Neural cell (in vitro differentiated cells): ENCODE results near the gene DSCAML1.

ENCODE experiments used
- EZH2 ChIP-seq: fragments of 200-600, 300-800 bp; shearing (Covaris generic), sonication (generic); IDR thresholded peaks from 2 replicates; pipeline ENCODE4 v1.6.1; 2014; ENCODE audit warnings: antibody characterized with exemption, low read length, borderline replicate concordance, mild to moderate bottlenecking; ENCODE audit not compliant: insufficient read depth, poor library complexity, severe bottlenecking
- MXI1 ChIP-seq: fragments of 450-650 bp; conservative IDR thresholded peaks from 2 replicates; pipeline ENCODE4 v1.6.1; 2014; ENCODE audit warnings: antibody characterized with exemption, mild to moderate bottlenecking; ENCODE audit not compliant: poor library complexity, severe bottlenecking
- RAD21 ChIP-seq: fragments of 450-650 bp; conservative IDR thresholded peaks from 2 replicates; pipeline ENCODE4 v1.6.1; 2014; ENCODE audit warnings: antibody characterized with exemption, mild to moderate bottlenecking, moderate library complexity
- TF ChIP-seq, protein P1 (sequence below): fragments of 450-650 bp; IDR thresholded peaks from 2 replicates; pipeline ENCODE4 v1.5.1; 2014; ENCODE audit warnings: antibody characterized with exemption, mild to moderate bottlenecking, moderate library complexity; ENCODE audit not compliant: poor library complexity, severe bottlenecking
- TF ChIP-seq, protein P2 (sequence below): IDR thresholded peaks from 2 replicates; pipeline ENCODE4 v1.6.1; 2012; ENCODE audit warnings: borderline replicate concordance

DNA sequence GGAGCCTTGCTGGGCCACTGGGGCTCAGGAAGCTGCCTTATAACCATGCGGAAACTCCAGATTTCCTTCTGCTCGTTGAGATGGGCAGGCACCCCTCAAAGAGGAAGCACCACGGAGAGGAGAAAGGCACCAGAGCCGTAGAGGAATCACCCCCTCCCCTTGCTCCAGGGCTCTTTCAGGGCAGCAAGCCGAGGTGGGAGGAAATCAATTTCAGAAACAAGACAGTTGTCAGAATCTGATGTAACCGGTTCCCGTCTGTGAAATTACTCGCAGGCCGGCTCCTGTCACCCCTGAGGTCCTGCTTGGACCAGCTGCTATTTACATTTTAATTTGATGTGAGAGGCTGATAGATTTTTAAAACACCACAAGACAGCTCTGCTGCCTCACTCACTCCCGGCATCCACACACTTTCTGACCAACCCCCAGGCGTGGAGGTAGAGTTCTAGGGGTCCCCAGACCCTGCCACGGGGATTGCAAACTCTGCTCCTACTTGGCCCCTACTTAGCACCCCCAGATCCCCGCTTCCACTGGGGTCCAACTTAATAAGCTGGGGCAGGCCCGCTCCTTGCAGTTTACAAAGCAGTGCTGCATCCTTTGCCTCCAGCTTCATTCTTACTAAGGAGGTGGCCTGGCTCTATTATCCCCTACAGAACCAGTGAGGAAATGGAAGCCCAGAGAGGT lies 306.9 kb downstream of the DSCAML1 start:
- TF ChIP-seq, protein P1, sequence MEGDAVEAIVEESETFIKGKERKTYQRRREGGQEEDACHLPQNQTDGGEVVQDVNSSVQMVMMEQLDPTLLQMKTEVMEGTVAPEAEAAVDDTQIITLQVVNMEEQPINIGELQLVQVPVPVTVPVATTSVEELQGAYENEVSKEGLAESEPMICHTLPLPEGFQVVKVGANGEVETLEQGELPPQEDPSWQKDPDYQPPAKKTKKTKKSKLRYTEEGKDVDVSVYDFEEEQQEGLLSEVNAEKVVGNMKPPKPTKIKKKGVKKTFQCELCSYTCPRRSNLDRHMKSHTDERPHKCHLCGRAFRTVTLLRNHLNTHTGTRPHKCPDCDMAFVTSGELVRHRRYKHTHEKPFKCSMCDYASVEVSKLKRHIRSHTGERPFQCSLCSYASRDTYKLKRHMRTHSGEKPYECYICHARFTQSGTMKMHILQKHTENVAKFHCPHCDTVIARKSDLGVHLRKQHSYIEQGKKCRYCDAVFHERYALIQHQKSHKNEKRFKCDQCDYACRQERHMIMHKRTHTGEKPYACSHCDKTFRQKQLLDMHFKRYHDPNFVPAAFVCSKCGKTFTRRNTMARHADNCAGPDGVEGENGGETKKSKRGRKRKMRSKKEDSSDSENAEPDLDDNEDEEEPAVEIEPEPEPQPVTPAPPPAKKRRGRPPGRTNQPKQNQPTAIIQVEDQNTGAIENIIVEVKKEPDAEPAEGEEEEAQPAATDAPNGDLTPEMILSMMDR = no peak
- TF ChIP-seq MXI1 (no peak), RAD21 (no peak), EZH2 (no peak)
- TF ChIP-seq, protein P2, sequence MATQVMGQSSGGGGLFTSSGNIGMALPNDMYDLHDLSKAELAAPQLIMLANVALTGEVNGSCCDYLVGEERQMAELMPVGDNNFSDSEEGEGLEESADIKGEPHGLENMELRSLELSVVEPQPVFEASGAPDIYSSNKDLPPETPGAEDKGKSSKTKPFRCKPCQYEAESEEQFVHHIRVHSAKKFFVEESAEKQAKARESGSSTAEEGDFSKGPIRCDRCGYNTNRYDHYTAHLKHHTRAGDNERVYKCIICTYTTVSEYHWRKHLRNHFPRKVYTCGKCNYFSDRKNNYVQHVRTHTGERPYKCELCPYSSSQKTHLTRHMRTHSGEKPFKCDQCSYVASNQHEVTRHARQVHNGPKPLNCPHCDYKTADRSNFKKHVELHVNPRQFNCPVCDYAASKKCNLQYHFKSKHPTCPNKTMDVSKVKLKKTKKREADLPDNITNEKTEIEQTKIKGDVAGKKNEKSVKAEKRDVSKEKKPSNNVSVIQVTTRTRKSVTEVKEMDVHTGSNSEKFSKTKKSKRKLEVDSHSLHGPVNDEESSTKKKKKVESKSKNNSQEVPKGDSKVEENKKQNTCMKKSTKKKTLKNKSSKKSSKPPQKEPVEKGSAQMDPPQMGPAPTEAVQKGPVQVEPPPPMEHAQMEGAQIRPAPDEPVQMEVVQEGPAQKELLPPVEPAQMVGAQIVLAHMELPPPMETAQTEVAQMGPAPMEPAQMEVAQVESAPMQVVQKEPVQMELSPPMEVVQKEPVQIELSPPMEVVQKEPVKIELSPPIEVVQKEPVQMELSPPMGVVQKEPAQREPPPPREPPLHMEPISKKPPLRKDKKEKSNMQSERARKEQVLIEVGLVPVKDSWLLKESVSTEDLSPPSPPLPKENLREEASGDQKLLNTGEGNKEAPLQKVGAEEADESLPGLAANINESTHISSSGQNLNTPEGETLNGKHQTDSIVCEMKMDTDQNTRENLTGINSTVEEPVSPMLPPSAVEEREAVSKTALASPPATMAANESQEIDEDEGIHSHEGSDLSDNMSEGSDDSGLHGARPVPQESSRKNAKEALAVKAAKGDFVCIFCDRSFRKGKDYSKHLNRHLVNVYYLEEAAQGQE = no peak
